K562 (cell line): ENCODE measurements around the gene CCDC71L. TPM values are rescaled to one million over a fixed set of nuclear protein-coding genes. Genes with fewer than 3 reads are reported as not detected.
A peak's percentile ranks its signal among the peaks of the same experiment; 100 is the strongest.

Source experiments
- AFF1 ChIP-seq, 2 experiments: fragments of 450-650 bp; IDR thresholded peaks; 2 replicates each; pipeline ENCODE4 v1.6.1; 2018; ENCODE audit warnings: mild to moderate bottlenecking in 2 of 2, low read depth in 1 of 2; ENCODE audit not compliant: partially characterized antibody in 2 of 2
- ATF1 ChIP-seq, 2 experiments: fragments of 450-650 bp in 1 of 2; IDR thresholded peaks; 2 replicates each; pipeline ENCODE4 v1.6.1; 2016; ENCODE audit warnings: missing compliant biosample characterization in 1 of 2, missing genetic modification characterization in 1 of 2
- CHD7 ChIP-seq: fragments of 200-600 bp; sonication (generic); IDR thresholded peaks from one replicate; pipeline ENCODE4 v1.6.1; 2012; ENCODE audit warnings: mild to moderate bottlenecking, low read depth, low read length, inconsistent platforms
- CREB3L1 ChIP-seq: fragments of 450-650 bp; IDR thresholded peaks from 2 replicates; pipeline ENCODE4 v1.6.1; 2014; ENCODE audit warnings: low read depth, mild to moderate bottlenecking, moderate library complexity, borderline replicate concordance
- EZH2 ChIP-seq: IDR thresholded peaks from 2 replicates; pipeline ENCODE4 v1.6.1; 2012; ENCODE audit warnings: low read depth, mild to moderate bottlenecking, inconsistent platforms, low read length, borderline replicate concordance
- HMG20A ChIP-seq: fragments of 450-650 bp; formaldehyde crosslinking; conservative IDR thresholded peaks from 2 replicates; pipeline ENCODE4 v1.4.0; 2020; ENCODE audit warnings: mild to moderate bottlenecking, mixed read lengths
- LCOR ChIP-seq: sonication (generic); formaldehyde crosslinking; IDR thresholded peaks from 2 replicates; pipeline ENCODE4 v1.8.0; 2022; ENCODE audit warnings: mild to moderate bottlenecking, missing genetic modification reagents
- MEIS2 ChIP-seq: fragments of 450-650 bp; IDR thresholded peaks from 2 replicates; pipeline ENCODE4 v1.6.1; 2014; ENCODE audit warnings: mild to moderate bottlenecking; ENCODE audit not compliant: partially characterized antibody
- SMC3 ChIP-seq: conservative IDR thresholded peaks from 2 replicates; pipeline ENCODE4 v1.6.1; 2011; ENCODE audit warnings: low read depth, low read length, improper control_type of control experiment; ENCODE audit not compliant: insufficient read depth
- polyA plus RNA-seq, 8 experiments: library from polyadenylated mRNA; depleted of rRNA in 4 of 8; stranded (reverse) in 5 of 8; unstranded in 3 of 8; fragments of >200 nt; fragmentation: Nextera tagmentation in 2 of 8; fragmentation: Illumina TruSeq in 1 of 8; extraction: Ambion mirVana in 2 of 8; extraction: Trizol in 1 of 8; gene quantifications; 2 replicates each; pipeline versions ENCODE4 v1.2.1 to v1.2.3, GENCODE V29; 2011 to 2014; ENCODE audit warnings: inconsistent platforms in 1 of 8, missing spikeins in 1 of 8
- total RNA-seq, 7 experiments: library from RNA; depleted of rRNA in 6 of 7; stranded (reverse); fragments of >200 nt in 6 of 7; fragmentation: Illumina TruSeq in 2 of 7; extraction: Trizol in 2 of 7; gene quantifications; 2 replicates each; pipeline versions ENCODE4 v1.2.1 to v1.2.3, GENCODE V29; 2011 to 2021; ENCODE audit warnings: low replicate concordance in 1 of 7

Gene CCDC71L
- total and polyA plus RNA-seq, 9 of the 15 experiments (the other 6 are each of a cell fraction or from before 2014, with no cell fraction given): 5.7 to 108 (median 25.4) TPM

- TF ChIP-seq CHD7: no peak
- peak; percentile 57; the same call in 1 of the 2 replicates for TF ChIP-seq LCOR
- peak in 1 of 2 experiments; percentile 87 for TF ChIP-seq AFF1 (IDR thresholded peaks at IDR 0.05; ENCODE audit: low read depth in 1 of 2, partially characterized antibody in 2 of 2)
- no peak for TF ChIP-seq HMG20A (CRISPR knock-in tag)
- no peak for TF ChIP-seq EZH2
- TF ChIP-seq CREB3L1: no peak
- no peak for TF ChIP-seq ATF1 (CRISPR knock-in tag; IDR thresholded peaks at IDR 0.05)
- TF ChIP-seq ATF1 (tag; IDR thresholded peaks at IDR 0.05): peak; percentile 78
- TF ChIP-seq MEIS2: peak; percentile 88
- TF ChIP-seq SMC3: no peak
These were observed 18.4 kb upstream of the CCDC71L start (continued) for GRCh38 chr7:106679153-106679931.
